HG02759 (cell line): ENCODE measurements around the gene CEP72.
"Not testable (repeated sequence)": the region's sequence is repeated elsewhere in the genome, so short reads cannot be mapped to it uniquely, and the experiment has no call there.

Source experiments
- ATAC-seq: cut with Tn5 transposase; IDR thresholded peaks from one replicate; pipeline ENCODE4 v1.9.1; 2021; ENCODE audit warnings: mild to moderate bottlenecking, moderate library complexity; ENCODE audit not compliant: unreplicated experiment

Gene CEP72

GRCh38 chr5:669111-669841, 57.1 kb downstream of the CEP72 start:
- ATAC-seq: no peak

DNA sequence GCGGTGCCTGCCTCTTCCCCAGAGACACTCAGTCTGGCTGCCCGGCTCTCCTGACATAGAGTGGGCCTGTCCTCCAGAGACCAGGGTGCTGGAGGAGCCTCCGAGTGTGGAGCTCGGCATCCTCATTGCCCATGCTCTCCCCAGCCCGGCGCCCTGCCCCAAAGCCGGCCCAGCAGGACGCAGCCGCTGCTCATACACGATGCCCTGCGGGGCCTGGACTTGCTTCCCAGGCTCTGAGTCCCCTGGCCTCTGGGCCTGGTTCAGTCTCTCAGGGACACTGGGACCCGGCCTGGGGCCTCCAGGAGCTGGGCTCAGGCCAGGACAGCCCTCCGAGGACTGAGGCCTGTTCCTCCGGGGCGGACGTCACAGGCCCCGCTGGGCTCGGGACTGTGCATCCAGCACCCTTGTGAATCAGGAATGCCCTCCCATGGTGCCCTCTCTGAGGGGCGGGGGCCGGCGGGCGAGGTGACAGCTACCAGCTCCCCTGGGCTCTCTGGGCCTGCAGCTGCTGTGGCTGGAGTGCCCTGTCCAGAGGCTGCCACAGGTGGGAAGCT, 57.8 kb downstream of the CEP72 start:
- ATAC-seq: no peak

DNA sequence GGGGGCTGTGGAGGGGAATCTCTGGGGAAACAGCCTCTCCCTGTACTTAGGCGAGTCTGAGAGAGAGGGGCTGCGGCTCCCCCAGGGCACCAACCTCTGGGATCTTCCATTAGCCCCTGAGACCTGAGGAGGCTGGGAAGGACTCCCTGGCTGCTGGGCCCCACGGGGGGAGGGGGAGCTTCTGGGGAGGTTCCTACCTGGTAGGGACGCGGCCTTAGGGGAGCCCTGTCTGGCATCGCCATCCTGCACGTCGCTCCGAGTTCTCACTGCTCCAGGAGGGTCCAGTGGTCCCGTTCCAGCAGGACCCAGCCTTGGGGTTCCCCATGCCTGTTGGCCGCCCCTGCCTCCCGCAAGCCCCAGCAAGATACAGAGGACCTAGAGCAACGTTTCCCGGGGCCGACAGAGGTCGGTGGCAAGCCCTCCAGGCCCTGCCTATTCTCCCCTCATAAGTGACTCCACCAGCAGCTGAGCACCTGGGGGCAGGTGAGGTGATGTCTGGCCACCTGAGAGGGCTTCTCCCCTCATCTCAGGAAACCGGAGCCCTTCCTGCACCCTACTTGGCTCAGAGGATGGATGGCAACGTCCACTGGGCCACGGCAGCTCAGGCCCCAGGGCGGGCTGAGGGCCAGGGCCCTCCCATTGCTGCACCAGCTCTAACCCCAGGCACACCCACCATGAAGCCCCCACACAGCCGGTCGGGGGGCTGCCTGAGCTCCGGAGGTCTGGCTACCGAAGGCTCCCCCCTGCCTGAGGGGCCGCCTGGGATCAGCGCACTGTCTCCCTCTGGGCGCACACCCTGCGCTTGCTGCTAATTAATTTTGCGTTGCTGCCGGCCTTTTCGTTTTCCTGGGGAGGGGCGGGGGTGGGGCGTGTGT, 58.5 kb downstream of the CEP72 start:
- no peak for ATAC-seq

GRCh38 chr5:671459-672328, 59.6 kb downstream of the CEP72 start:
- ATAC-seq: peak; percentile 55

DNA sequence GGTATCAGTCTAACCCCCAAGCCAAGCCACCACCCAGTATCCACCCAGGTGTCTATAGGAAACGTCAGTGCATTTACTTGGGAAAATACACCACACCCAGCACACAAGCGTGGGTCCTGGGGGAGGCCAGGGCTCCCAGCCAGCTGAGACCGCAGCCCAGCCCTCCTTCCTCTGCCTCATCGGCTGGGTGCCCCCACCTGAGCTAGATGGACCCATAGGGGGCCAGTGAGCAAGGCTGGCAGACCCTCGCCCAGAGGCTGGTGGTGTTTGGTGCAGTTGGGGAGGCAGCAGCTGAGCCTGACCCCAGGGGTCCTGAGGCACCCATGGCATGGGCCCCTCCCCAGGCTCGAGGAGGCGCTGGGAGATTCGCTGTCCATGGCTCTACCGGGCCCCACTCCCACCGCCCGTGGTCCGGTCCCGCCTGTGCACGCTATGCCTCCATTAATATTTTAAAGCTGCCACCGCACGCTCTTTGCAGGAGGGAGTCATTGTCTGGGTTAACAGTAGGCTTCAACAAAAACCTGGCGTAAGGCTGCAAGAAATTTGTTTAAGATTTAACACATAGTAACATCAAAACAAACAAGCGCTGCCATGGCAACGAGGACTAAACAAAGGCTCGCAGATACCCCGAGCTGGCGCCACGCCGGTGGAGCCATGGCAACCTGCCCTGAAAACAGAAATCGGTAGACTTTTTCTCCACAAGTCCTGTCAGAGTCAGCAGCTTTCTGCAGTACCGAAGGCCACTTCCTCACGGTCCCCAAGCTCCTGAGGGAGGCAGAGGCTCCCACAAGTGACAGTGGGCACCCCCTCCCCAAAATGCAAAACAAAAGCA, 60.4 kb downstream of the CEP72 start:
- ATAC-seq: no peak

DNA sequence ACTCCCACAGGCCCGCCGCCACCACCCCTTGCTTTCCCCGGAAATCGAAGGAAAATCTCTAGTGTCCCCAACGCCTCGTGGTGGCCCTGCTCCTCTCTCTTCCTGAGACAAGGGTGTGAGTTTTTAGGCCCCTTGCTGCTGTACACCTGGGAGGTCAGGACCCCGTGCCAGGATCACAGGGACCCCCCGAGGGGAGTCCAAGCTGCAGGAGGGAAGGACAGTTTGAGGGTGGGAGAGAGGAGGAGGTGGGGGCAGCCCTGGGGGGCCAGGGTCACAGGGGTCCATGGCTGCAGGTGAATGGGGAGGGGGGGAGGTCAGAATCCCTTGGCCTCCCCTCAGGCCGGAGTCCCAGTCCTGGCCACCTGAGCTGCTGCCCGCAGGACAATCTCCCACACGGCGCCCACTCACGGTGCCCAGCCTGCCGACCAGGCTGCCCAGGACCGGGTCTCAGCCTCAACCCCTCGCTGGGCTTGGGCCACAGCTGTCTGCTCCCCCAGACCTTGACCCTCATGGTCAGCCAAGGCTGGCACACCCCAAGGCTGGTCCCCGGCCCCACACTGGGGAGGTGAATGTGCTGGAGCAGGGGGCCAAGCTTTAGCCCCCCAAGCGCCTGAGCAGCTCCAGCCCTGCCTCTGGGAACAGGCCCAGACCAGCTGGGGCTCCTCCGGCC, 61.2 kb downstream of the CEP72 start:
- ATAC-seq: no peak

- no peak for ATAC-seq
Measured at GRCh38 chr5:673831-674629, 61.9 kb downstream of the CEP72 start.

DNA sequence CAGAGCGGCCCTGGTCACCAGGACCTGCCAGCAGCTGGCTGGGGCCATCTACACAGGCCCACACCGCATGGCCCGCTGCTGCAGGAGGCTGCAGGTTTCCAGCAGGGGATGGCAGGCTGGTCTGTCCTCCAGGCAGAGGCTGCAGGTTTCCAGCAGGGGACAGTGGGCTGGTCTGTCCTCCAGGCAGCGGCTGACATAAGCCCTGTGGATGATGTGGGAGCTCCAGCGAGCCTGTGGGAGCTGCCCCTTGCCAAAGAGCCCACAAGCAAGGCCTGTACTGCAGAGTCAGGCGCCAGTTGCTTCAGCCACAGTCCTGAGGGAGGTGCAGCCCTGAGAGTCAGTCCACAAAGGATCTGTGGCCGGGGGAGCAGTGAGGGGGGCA, 62.5 kb downstream of the CEP72 start:
- no peak for ATAC-seq

- no peak for ATAC-seq
Measured at GRCh38 chr5:675111-675870, 63.2 kb downstream of the CEP72 start.

DNA sequence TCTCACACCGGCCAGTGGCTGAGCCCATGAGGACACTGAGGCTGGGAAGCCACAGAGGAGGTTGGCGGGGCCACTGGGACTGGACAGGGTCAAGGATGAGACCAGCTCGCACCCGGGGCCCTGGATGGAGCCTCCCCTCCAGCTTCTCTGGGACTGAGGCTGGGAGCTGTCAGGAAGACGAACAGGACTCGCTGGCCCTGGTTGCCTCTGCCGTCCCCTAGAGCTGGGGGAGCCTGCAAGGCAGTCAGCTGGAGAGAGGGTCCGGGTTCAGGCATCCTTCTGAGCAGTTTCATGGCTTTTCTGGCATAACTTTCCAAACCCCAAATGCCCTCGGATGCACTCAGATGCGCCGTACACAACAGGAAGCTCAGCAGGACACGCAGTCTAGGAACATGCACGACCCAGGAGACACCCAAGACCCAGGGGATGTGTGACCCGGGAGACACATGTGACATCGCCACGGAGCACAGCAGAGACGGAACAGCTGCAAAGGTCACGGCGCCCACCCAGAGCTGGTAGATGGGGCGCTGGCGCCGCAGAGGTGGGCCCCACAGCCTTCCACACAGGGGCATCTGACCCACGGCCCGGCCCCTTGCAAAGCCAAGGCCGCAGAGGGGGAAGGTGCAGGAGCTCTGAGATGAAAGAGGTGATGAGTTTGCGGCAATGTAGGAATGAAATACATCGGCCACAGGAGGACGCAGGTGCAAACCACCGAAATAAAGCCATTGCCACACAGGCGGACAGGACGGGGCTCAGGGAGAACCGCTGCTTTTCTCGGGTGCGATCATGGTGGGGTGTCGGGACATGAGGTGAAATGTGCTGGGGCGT, 63.9 kb downstream of the CEP72 start:
- ATAC-seq: no peak

DNA sequence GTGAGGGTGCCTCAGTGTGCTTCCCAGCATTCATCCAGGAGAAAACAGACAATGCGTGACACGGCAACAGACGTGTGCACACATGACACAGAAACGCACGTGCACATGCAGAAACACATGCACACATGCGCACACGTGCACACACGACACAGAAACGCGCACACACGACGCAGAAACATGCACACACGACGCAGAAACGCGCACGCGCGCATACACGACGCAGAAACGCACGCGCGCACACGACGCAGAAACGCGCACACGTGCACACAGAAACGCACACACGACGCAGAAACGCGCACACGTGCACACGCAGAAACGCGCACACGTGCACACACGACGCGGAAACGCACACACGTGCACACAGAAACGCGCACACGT, 64.5 kb downstream of the CEP72 start:
- ATAC-seq: no peak

- no peak for ATAC-seq
Measured at GRCh38 chr5:677131-678101, 65.3 kb downstream of the CEP72 start.

DNA sequence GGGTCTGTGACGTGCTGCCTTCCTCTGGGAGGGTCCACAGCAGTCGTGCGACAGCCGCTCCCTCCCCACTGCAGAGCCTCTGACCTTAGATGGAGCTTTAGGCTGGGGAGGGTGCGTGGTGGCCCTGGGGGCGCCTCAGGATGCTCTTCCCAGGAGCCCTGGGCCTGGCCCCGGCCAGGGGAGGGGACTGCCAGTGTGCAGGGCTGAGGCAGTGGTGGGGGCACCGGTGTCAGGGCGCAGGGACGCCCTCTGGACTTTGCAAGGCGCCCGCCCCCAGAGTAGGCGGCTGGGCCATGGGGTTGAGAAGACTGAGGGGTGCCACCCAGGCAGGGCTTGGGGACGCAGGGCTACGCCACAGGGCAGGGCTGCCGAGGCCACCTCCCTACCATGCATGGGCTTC, 66.4 kb downstream of the CEP72 start:
- ATAC-seq: not testable (repeated sequence)

- ATAC-seq: not testable (repeated sequence)
Measured at GRCh38 chr5:679166-679895, 67.2 kb downstream of the CEP72 start.

DNA sequence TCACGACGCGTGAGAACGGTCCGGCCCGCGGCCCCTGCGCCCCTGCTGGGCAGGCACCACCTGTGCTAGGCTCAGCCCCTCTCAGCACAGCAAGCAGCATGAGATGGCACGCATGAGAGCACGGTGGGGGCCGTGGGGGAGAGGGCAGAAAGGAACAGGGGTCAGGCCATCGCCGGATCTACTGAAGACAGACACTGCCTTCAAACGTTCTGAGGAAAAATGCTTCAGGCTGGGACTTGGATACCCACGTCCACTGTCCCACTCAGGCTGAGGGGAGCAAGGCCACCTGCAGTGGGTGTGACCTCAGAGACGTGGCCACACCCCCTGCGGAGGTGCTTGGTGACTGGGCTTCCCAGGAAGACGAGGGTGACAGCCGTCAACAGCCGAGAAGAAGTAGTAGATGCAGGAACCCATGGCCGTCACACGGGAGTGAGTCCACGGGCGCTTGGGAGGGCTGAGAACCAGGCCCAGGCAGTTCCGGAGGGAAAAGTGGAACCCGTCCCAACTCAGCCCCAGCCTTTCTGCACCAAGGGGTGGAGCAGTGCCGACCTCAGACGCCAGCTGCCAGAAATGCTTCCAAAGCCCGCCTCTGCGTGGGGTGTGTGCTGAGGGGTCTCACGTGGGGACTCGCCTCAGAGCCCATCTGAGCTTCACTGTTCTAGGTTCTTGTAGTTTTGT, 68.1 kb downstream of the CEP72 start:
- not testable (repeated sequence) for ATAC-seq
